OCI-LY3 (cell line): ENCODE measurements around the gene ADGRG4.

Experiments
- CTCF ChIP-seq: fragments of 200-600, 300-600 bp; sonication (generic); IDR thresholded peaks from 2 replicates; pipeline ENCODE4 v1.5.1; 2014; ENCODE audit warnings: antibody characterized with exemption, low read length, low read depth
- EZH2phosphoT487 ChIP-seq: fragments of 200-600 bp; shearing (Covaris generic); IDR thresholded peaks from 2 replicates; pipeline ENCODE4 v1.6.1; 2018; ENCODE audit warnings: antibody characterized with exemption, mixed run types, low read depth

GRCh38 chrX:136421338-136421737, 120.6 kb downstream of the ADGRG4 start:
- TF ChIP-seq EZH2phosphoT487, result no peak
- no peak for TF ChIP-seq CTCF
